Lower leg skin (tissue), 3 donors: ENCODE data around the gene FRAT1.

ENCODE experiments used
- POLR2A ChIP-seq, 2 donors: fragments of 450-650 bp; IDR thresholded peaks; one replicate each; pipeline ENCODE4 v1.6.1; 2016 to 2017; ENCODE audit warnings: antibody characterized with exemption in 2 of 2, mild to moderate bottlenecking in 1 of 2, moderate library complexity in 1 of 2
- TF ChIP-seq, protein P1 (sequence below), 3 donors: fragments of 450-650 bp; IDR thresholded peaks; one replicate each; pipeline ENCODE4 v1.5.1; 2016; ENCODE audit warnings: antibody characterized with exemption in 3 of 3, mild to moderate bottlenecking in 3 of 3, moderate library complexity in 2 of 3

DNA sequence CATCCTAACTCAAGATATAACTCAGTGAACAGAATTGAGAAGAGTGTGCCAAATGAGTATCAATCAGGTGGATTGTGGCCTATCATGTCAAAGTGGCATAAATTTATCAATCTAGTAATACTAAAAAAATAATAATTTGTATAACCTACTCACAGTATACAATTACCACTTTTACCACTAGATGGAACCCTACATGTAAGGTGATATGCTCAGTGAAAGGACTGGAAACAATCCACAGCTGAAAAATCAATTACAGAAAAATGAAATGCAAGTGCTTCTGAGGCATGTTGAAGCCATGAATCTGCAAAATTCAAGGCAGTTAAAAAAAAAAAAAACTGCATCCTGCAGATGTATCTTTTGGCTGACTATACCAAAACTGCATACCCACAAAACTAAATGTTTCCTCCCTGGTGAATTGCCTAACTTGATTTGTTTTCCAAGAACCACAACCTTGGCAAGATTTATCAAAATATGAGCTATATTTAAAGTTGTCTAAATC lies 40.5 kb upstream of the FRAT1 start:
- TF ChIP-seq POLR2A (IDR thresholded peaks at IDR 0.05), result no peak
- TF ChIP-seq, protein P1, sequence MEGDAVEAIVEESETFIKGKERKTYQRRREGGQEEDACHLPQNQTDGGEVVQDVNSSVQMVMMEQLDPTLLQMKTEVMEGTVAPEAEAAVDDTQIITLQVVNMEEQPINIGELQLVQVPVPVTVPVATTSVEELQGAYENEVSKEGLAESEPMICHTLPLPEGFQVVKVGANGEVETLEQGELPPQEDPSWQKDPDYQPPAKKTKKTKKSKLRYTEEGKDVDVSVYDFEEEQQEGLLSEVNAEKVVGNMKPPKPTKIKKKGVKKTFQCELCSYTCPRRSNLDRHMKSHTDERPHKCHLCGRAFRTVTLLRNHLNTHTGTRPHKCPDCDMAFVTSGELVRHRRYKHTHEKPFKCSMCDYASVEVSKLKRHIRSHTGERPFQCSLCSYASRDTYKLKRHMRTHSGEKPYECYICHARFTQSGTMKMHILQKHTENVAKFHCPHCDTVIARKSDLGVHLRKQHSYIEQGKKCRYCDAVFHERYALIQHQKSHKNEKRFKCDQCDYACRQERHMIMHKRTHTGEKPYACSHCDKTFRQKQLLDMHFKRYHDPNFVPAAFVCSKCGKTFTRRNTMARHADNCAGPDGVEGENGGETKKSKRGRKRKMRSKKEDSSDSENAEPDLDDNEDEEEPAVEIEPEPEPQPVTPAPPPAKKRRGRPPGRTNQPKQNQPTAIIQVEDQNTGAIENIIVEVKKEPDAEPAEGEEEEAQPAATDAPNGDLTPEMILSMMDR (IDR thresholded peaks at IDR 0.05), result peak in 1 of 3 donors; percentile 22
